PC-9 (cell line): ENCODE data around the gene CD4. TPM values are rescaled to one million over a fixed set of nuclear protein-coding genes. Genes with fewer than 3 reads are reported as not detected.
A peak's percentile ranks its signal among the peaks of the same experiment; 100 is the strongest.
"Not testable (repeated sequence)": the region's sequence is repeated elsewhere in the genome, so short reads cannot be mapped to it uniquely, and the experiment has no call there.

ENCODE experiments used
- BruUV-seq: library from RNA; stranded (reverse); fragments of 400-500 nt; replicated peaks from 2 replicates; lab custom pipeline; 2021; lab: Mats Ljungman, UMichigan
- CTCF ChIA-PET: fragments of 300-600 bp; sonication (Branson Sonifier 250); formaldehyde crosslinking; loops from one replicate; lab custom pipeline; 2022; ENCODE audit warnings: antibody characterized with exemption; lab: Charles Lee
- POLR2A ChIA-PET: fragments of 300-600 bp; sonication (Branson Sonifier 250); formaldehyde crosslinking; loops from one replicate; lab custom pipeline; 2022; ENCODE audit warnings: antibody characterized with exemption; ENCODE audit not compliant: unreplicated experiment; lab: Charles Lee
- DNase-seq, 2 experiments: peaks; one replicate each; pipeline versions ENCODE4 v3.0.0 to v3.0.0-alpha.2; 2015 to 2022; ENCODE audit warnings: mixed read lengths in 1 of 2
- H2AFZ ChIP-seq: fragments of 200-600 bp; sonication (generic); 2 replicates; pipeline ENCODE4 v1.8.1; 2017; ENCODE audit warnings: antibody characterized with exemption
- H3F3A ChIP-seq: fragments of 200-600 bp; sonication (generic); 2 replicates; pipeline ENCODE4 v1.8.1; 2017; ENCODE audit warnings: antibody characterized with exemption, mild to moderate bottlenecking, low read depth; ENCODE audit not compliant: insufficient read depth
- H3K27ac ChIP-seq: fragments of 200-600 bp; sonication (generic); 2 replicates; pipeline ENCODE4 v1.6.1; 2016; ENCODE audit warnings: mixed run types
- H3K27me3 ChIP-seq: fragments of 200-600 bp; sonication (generic); 2 replicates; pipeline ENCODE4 v1.6.1; 2016; ENCODE audit warnings: low read depth, mixed run types; ENCODE audit not compliant: insufficient read depth
- H3K36me3 ChIP-seq: fragments of 200-600 bp; sonication (generic); 2 replicates; pipeline ENCODE4 v1.6.1; 2016; ENCODE audit warnings: low read depth, mixed run types
- H3K4me1 ChIP-seq: fragments of 200-600 bp; sonication (generic); replicated peaks from 2 replicates; pipeline ENCODE4 v1.6.1; 2016; ENCODE audit warnings: mixed run types; ENCODE audit not compliant: insufficient read depth
- H3K4me2 ChIP-seq: fragments of 200-600 bp; sonication (generic); 2 replicates; pipeline ENCODE4 v1.6.1; 2017; ENCODE audit warnings: mixed run types
- H3K4me3 ChIP-seq: fragments of 200-600 bp; sonication (generic); 2 replicates; pipeline ENCODE4 v1.6.1; 2016; ENCODE audit warnings: mixed run types
- H3K79me2 ChIP-seq: fragments of 200-600 bp; sonication (generic); 2 replicates; pipeline ENCODE4 v1.6.1; 2017; ENCODE audit warnings: low read depth, mixed run types
- H3K9me2 ChIP-seq: fragments of 200-600 bp; sonication (generic); 2 replicates; pipeline ENCODE4 v1.8.1; 2017; ENCODE audit warnings: mild to moderate bottlenecking; ENCODE audit not compliant: insufficient read depth
- H3K9me3 ChIP-seq: fragments of 200-600 bp; sonication (generic); 2 replicates; pipeline ENCODE4 v1.8.1; 2016; ENCODE audit warnings: low read depth; ENCODE audit not compliant: insufficient read depth
- H4K20me1 ChIP-seq: fragments of 200-600 bp; sonication (generic); 2 replicates; pipeline ENCODE4 v1.8.1; 2017; ENCODE audit not compliant: insufficient read depth
- EZH2 ChIP-seq: fragments of 200-600 bp; sonication (generic); IDR thresholded peaks from 2 replicates; pipeline ENCODE4 v1.8.0; 2017; ENCODE audit warnings: antibody characterized with exemption, low read depth
- intact Hi-C: fragments of 100-400 bp; cut with micrococcal nuclease; formaldehyde crosslinking; loops from one replicate; pipeline ENCODE4 v1.10.0; 2022; ENCODE audit not compliant: unreplicated experiment
- total RNA-seq: library from RNA; stranded (reverse); gene quantifications from 2 replicates; pipeline ENCODE4 v1.2.3, GENCODE V29; 2021
- TF ChIP-seq, protein P1 (sequence below): fragments of 200-600 bp; sonication (generic); conservative IDR thresholded peaks from 2 replicates; pipeline ENCODE4 v1.6.1; 2017; ENCODE audit warnings: mixed run types, antibody characterized with exemption, mild to moderate bottlenecking, moderate library complexity

Gene CD4
- total RNA-seq, 1 experiment from 2014 or later = 1.0 TPM

DNA sequence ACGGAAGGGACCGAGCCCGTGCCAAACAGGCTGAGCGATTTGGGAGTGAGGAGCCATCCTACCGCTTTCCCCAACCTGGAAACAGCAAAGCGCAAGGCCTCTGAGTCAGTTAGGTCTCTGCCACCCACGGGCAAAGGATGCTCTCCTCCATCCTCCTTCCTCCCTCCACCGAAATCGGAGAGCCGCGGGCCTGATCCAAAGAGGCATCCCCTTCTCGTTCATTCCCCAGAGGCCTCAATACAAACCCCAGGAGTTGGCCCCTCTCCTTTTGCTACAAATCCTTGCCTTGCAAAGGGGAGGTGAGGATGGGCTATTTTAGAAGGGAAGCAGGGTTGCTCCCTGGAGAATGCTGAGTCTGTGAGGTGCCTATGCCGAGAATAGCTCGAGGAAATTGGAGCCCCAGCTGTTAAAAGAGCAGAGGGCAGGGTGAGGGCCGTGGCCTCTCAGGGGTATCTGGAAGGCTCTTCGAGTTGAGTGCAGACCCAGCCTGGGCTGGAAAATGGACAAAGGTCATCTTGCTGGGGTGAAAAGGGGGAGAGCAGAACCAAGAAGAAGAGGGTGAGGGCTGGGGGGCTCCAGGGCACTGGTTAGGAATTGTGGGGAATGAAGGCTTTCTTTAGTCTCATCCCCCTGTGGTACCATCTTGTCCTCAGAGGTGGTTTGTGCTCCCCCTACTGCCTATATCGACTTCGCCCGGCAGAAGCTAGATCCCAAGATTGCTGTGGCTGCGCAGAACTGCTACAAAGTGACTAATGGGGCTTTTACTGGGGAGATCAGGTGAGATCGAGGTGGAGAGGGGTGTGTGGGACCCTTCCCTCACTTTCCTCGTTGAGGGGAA lies 79.1 kb downstream of the CD4 start:
- POLR2A ChIA-PET = interaction anchor here (0.5 to 0.7 kb wide), 6 partner anchors 18 to 1061 kb away, joined by 3 to 5 read pairs (median 4); partner anchors contain the start of genes CDCA3 and MLF2
- Histone ChIP-seq H4K20me1 (peaks cover 41% of the 10 kb centered on the region), H3K79me2 (peaks cover 39% of the 10 kb centered on the region), H3F3A (peaks cover 74% of the 10 kb centered on the region), H3K4me2 (peak overlapping the region; percentile 79), H3K4me3 (peak overlapping the region; percentile 97), H3K9me3 (no peaks in the 10 kb centered on the region), H3K27me3 (no peaks in the 10 kb centered on the region), H3K27ac (peak overlapping the region; percentile 72), H3K4me1 (peaks cover 32% of the 10 kb centered on the region), H3K36me3 (peaks cover 15% of the 10 kb centered on the region), H3K9me2 (no peaks in the 10 kb centered on the region), H2AFZ (peak overlapping the region; percentile 76; the same call in 1 of the 2 replicates)
- no peak for DNase-seq
- intact Hi-C loops = loop anchor here (1.0 to 2.0 kb wide), 6 partner anchors 70 to 320 kb away; partner anchors contain the start of genes C1RL and LPCAT3
- TF ChIP-seq, protein P1, sequence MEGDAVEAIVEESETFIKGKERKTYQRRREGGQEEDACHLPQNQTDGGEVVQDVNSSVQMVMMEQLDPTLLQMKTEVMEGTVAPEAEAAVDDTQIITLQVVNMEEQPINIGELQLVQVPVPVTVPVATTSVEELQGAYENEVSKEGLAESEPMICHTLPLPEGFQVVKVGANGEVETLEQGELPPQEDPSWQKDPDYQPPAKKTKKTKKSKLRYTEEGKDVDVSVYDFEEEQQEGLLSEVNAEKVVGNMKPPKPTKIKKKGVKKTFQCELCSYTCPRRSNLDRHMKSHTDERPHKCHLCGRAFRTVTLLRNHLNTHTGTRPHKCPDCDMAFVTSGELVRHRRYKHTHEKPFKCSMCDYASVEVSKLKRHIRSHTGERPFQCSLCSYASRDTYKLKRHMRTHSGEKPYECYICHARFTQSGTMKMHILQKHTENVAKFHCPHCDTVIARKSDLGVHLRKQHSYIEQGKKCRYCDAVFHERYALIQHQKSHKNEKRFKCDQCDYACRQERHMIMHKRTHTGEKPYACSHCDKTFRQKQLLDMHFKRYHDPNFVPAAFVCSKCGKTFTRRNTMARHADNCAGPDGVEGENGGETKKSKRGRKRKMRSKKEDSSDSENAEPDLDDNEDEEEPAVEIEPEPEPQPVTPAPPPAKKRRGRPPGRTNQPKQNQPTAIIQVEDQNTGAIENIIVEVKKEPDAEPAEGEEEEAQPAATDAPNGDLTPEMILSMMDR = no peak; the same call in 1 of the 2 replicates
- no peak for TF ChIP-seq EZH2
- no TSS peak for BruUV-seq
- CTCF ChIA-PET = interaction anchor here (0.6 to 1.4 kb wide), 7 partner anchors 24 to 736 kb away, joined by 3 to 15 read pairs (median 5); partner anchors contain the start of gene MLF2

DNA sequence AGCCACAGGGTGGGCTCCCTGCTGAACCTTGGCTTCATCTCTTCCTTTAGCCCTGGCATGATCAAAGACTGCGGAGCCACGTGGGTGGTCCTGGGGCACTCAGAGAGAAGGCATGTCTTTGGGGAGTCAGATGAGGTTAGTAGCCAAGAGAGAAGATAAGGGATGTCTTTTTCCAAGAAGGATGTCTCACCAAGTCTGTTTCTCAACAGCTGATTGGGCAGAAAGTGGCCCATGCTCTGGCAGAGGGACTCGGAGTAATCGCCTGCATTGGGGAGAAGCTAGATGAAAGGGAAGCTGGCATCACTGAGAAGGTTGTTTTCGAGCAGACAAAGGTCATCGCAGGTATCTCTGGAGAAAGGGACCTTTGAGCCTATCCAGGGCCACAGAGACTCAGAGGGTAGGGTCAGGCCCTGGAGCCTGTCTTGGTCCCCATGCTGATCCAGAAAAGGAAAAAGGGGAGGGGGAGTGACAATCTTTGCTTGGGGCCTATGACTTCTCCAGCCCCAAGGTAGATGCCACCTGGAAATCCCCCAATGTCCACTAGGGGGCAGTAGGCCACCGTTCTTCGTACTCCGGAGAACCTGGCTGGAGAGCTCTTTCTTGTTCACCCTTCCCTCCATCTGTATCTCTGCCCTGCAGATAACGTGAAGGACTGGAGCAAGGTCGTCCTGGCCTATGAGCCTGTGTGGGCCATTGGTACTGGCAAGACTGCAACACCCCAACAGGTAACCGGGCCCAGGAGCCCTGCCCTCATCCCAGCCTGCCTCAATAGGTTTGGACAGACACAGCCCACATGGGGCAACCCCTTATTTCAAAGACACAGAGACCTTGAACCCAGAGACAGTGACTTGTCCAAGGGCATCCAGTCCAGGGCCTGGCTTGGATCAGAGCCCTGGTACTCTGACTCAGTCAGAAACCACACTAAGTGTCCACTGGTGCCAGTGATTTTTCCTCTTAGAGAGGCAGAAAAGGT lies 80.0 kb downstream of the CD4 start:
- POLR2A ChIA-PET = interaction anchor here (0.5 to 1.0 kb wide), 12 partner anchors 17 to 1060 kb away, joined by 3 to 20 read pairs (median 4); partner anchors contain the start of genes C12orf57, CDCA3, RNU7-1 and USP5
- CTCF ChIA-PET = interaction anchor here (0.5 to 1.9 kb wide), 18 partner anchors 16 to 567 kb away, joined by 3 to 21 read pairs (median 5); partner anchors contain the start of genes C12orf57, MLF2 and RNU7-1
- no peaks in the 10 kb centered on the region for H3K9me3 ChIP-seq
- peaks cover 80% of the 10 kb centered on the region for H3F3A ChIP-seq
- no peak overlapping the region for H3K27ac ChIP-seq
- peaks cover 40% of the 10 kb centered on the region for H3K4me1 ChIP-seq
- H3K9me2 ChIP-seq = no peaks in the 10 kb centered on the region
- H3K79me2 ChIP-seq = peaks cover 39% of the 10 kb centered on the region
- peaks cover 41% of the 10 kb centered on the region for H4K20me1 ChIP-seq
- H3K4me3 ChIP-seq = peak overlapping the region; percentile 97
- intact Hi-C loops = loop anchor here (1.0 to 5.0 kb wide), 7 partner anchors 69 to 319 kb away; partner anchors contain the start of genes C1R, C1RL and LPCAT3
- TF ChIP-seq, protein P1 = peak; percentile 96
- TF ChIP-seq EZH2 = no peak
- H3K27me3 ChIP-seq = no peaks in the 10 kb centered on the region
- peaks cover 15% of the 10 kb centered on the region for H3K36me3 ChIP-seq
- TSS peak; percentile 27 for BruUV-seq
- peak; percentile 71 to 89 for DNase-seq
- peak overlapping the region; percentile 79 for H3K4me2 ChIP-seq
- H2AFZ ChIP-seq = no peak overlapping the region

DNA sequence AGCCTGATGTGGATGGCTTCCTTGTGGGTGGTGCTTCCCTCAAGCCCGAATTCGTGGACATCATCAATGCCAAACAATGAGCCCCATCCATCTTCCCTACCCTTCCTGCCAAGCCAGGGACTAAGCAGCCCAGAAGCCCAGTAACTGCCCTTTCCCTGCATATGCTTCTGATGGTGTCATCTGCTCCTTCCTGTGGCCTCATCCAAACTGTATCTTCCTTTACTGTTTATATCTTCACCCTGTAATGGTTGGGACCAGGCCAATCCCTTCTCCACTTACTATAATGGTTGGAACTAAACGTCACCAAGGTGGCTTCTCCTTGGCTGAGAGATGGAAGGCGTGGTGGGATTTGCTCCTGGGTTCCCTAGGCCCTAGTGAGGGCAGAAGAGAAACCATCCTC lies 81.0 kb downstream of the CD4 start:
- H4K20me1 ChIP-seq = peaks cover 41% of the 10 kb centered on the region
- H3K27me3 ChIP-seq, BruUV-seq, H3K4me3 ChIP-seq, DNase-seq, H2AFZ ChIP-seq, H3K27ac ChIP-seq, POLR2A ChIA-PET, H3K9me3 ChIP-seq, H3K4me2 ChIP-seq, H3K9me2 ChIP-seq: not testable (repeated sequence)
- peaks cover 39% of the 10 kb centered on the region for H3K79me2 ChIP-seq
- intact Hi-C loops = loop anchor here (5.0 kb wide), 1 partner anchor 222 kb away; the partner anchor contains the start of gene C1R
- H3K4me1 ChIP-seq = peaks cover 41% of the 10 kb centered on the region
- peaks cover 12% of the 10 kb centered on the region; the same call in 1 of the 2 replicates for H3K36me3 ChIP-seq
- CTCF ChIA-PET = interaction anchor here (0.6 to 1.9 kb wide), 3 partner anchors 57 to 91 kb away, joined by 3 to 21 read pairs (median 4); partner anchors contain the start of genes C12orf57 and RNU7-1
- H3F3A ChIP-seq = peaks cover 78% of the 10 kb centered on the region

Other genes starting within 250 kb of the CD4 start
- gene IFFO1, start 233.5 kb upstream of the CD4 start, total RNA-seq = 0.65 and 0.70 TPM in 2 replicates
- gene NOP2, start 221.2 kb upstream of the CD4 start, total RNA-seq = 97.5 and 101 TPM in 2 replicates
- gene CHD4, start 182.1 kb upstream of the CD4 start, total RNA-seq = 359 and 373 TPM in 2 replicates
- gene LPAR5, start 153.6 kb upstream of the CD4 start, total RNA-seq = 14.2 and 14.8 TPM in 2 replicates
- 4.2 and 6.1 TPM in 2 replicates for gene ACRBP, start 142.1 kb upstream of the CD4 start, total RNA-seq
- gene ING4, start 126.4 kb upstream of the CD4 start, total RNA-seq = 87.6 and 88.7 TPM in 2 replicates
- 74.3 and 106 TPM in 2 replicates for gene ZNF384, start 100.2 kb upstream of the CD4 start, total RNA-seq
- not detected in 2 replicates for gene PIANP, start 88.7 kb upstream of the CD4 start, total RNA-seq
- gene COPS7A, start 65.5 kb upstream of the CD4 start, total RNA-seq = 88.7 and 116 TPM in 2 replicates
- 349 and 379 TPM in 2 replicates for gene MLF2, start 36.4 kb upstream of the CD4 start, total RNA-seq
- gene PTMS, start 23.2 kb upstream of the CD4 start, total RNA-seq = 633 and 910 TPM in 2 replicates
- gene LAG3, start 17.0 kb upstream of the CD4 start, total RNA-seq = 9.4 and 10.5 TPM in 2 replicates
- gene GPR162, start 32.3 kb downstream of the CD4 start, total RNA-seq = 2.4 and 3.8 TPM in 2 replicates
- gene P3H3, start 38.9 kb downstream of the CD4 start, total RNA-seq = 0.45 and 0.52 TPM in 2 replicates
- not detected in 2 replicates for gene GNB3, start 51.4 kb downstream of the CD4 start, total RNA-seq
- gene CDCA3, start 61.8 kb downstream of the CD4 start, total RNA-seq = 104 and 125 TPM in 2 replicates
- gene USP5, start 62.6 kb downstream of the CD4 start, total RNA-seq = 267 and 308 TPM in 2 replicates
- 1,080 and 1,199 TPM in 2 replicates for gene TPI1, start 78.0 kb downstream of the CD4 start, total RNA-seq
- gene SPSB2, start 83.8 kb downstream of the CD4 start, total RNA-seq = 28.9 and 30.1 TPM in 2 replicates
- gene LRRC23, start 115.3 kb downstream of the CD4 start, total RNA-seq = 29.3 and 38.8 TPM in 2 replicates
- gene ENO2, start 125.1 kb downstream of the CD4 start, total RNA-seq = 38.8 and 56.6 TPM in 2 replicates
- 158 and 159 TPM in 2 replicates for gene ATN1, start 138.4 kb downstream of the CD4 start, total RNA-seq
- not detected in 2 replicates for gene RNU7-1, start 154.3 kb downstream of the CD4 start, total RNA-seq
- 198 and 218 TPM in 2 replicates for gene C12orf57, start 154.5 kb downstream of the CD4 start, total RNA-seq
- 84.1 and 92.7 TPM in 2 replicates for gene PTPN6, start 161.8 kb downstream of the CD4 start, total RNA-seq
- gene PHB2, start 181.1 kb downstream of the CD4 start, total RNA-seq = 384 and 386 TPM in 2 replicates
- 84.5 and 96.5 TPM in 2 replicates for gene EMG1, start 181.4 kb downstream of the CD4 start, total RNA-seq
- gene LPCAT3, start 228.9 kb downstream of the CD4 start, total RNA-seq = 53.8 and 102 TPM in 2 replicates